ENCODE measurements around the gene FBF1.
"Not testable (repeated sequence)": the region's sequence is repeated elsewhere in the genome, so short reads cannot be mapped to it uniquely, and the experiment has no call there.

Gene FBF1, protein sequence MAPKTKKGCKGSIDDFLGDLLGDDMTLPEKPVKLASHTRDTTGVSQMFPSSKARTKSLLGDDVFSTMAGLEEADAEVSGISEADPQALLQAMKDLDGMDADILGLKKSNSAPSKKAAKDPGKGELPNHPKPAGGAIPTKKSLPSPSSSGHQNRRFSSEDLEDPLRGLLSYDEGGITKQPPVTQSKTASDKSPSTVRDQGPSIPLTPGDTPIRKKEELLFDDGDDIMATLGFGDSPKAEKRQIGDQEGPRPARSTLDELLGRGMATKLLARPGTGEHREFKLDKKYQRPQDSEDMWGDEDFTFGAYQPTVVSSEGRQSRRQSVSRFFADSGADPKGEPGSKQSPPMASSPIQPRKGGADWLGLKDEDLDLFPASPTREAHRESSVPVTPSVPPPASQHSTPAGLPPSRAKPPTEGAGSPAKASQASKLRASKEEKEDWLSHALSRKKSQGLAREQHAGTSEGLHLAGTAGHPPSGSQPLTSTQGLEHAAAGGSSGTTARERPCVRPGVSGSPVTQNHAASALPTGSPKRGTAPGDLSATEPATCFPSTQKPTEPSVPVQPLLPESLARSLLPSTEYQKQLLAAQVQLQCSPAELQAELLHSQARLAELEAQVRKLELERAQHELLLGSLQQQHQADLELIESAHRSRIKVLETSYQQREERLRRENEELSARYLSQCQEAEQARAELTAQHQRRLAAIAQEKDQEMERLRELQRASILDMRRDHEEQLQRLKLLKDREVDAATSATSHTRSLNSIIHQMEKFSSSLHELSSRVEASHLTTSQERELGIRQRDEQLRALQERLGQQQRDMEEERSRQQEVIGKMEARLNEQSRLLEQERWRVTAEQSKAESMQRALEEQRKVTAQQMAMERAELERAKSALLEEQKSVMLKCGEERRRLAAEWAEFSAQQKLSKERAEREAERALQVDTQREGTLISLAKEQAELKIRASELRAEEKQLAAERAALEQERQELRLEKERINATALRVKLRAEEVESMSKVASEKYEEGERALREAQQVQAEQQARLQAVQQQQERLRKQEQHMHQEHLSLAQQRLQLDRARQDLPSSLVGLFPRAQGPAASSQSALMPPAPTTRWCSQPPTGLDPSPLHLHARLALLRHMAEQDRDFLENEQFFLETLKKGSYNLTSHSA

DNA sequence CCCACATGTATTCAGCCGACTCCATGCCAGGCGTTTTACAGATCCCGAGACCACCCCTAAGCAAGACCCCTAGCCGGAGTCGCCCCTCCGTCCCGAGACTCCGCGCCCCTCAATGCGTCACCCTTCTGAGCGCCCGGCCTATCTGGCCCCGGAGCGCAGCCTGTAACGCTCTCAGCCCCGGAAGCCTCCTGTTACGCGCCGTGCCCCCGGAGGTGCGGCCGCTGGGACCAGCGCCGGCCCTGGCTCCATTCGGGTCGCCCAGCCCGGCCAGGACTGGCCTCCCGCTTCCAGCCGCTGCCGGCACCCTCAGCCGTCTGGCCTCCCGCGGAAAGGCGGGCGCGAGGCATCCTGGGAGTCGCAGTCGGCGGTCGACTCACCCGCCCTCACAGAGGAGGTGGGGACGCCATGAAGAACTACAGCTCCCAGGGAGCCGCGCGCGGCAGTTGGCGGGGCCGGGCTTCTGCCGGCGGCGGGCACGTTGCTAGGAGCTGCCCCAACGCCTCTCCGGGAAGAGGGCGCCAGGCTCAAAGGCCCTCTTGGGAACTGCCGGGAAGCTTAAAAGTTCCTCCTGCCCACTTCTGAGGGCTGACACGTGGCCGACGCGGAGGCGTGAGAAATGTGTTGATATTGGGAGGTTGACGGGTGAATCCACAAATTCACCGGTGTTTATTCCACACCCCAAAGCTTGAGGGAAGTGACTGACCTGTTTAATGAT lies at the start of gene FBF1:
FBF1 (minus strand) TSS at position 316 of the 715 bp plus-strand sequence. CDS start 2,893 bp downstream, outside the sequence.
- DNase-seq: peak; percentile 93

DNA sequence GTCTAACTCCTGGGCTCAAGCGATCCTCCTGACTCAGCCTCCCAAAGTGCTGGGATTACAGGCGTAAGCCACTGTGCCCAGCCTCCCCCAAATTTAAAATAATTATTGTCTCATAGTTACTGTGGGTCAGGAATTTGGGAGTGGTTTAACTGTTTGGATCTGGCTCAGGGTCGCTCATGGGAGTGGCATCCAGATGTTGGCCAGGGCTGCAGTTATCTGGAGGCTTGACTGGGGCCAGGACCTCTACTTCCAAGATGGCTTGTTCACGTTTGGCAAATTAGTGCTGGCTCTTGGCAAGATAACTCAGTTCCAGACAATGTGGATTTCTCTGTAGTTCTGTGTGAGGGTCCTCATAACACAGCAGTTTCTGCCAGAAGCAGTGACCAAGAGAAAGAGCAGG lies 46.2 kb upstream of the FBF1 start:
- DNase-seq: no peak

GRCh38 chr17:75985986-75986385 lies 45.1 kb upstream of the FBF1 start:
- no peak for DNase-seq

DNA sequence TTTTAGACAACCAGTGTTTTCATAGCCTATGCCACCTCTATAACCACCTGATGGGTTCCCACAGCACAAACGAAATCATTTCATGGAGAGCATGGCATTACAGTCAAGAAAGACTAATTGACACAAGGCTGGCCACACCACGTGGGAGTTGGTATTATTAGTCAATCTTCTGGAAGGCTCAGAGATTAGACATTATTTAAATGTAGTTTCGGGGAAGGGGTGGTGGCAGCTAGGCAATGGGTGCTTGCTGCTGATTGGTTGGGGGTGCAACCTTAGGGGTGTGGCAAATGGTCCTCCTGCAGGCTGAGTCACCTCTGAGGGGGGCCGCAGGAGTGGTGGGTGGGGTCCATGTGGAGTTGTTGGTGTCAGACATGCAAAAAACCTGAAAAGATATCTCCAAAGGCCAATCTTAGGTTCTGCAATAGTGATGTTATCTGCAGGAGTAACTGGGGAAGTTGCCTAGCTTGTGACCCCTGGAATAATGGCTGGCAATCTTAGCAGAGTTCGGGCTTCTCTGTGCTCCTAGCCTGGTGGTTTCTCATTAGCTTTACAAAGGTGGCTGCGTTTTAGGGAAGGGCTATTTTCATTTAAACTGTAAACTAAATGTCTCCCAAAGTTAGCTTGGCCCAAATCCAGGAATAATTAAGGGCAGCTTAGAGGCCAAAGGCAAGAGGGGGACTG lies 42.8 kb upstream of the FBF1 start:
- DNase-seq: no peak

GRCh38 chr17:75981019-75981615 lies 40.3 kb upstream of the FBF1 start:
- no peak for DNase-seq

- DNase-seq: no peak
Observed at GRCh38 chr17:75980188-75981018, 39.6 kb upstream of the FBF1 start.

DNA sequence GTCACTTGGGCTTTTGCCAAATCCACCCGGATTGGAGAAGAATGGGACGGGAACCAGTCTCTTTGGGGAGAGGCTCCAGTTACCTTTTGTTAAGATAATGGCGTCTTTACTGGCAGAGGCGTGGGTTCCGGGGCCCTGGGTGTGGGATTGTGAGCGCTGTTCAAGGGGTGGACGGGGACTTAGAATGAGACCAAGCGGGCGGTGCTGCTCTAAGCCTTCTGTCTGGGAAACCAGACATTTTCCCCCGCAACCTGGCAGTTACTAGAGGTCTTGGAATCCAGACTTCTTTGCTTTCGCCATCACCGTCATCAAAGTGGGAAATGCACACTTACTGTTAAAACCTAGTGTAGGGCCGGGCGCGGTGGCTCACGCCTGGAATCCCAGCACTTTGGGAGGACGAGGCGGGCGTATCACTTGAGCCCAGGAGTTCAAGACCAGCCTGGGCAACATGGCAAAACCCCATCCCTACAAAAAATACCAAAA lies 38.9 kb upstream of the FBF1 start:
- no peak for DNase-seq

GRCh38 chr17:75978938-75979704 lies 38.3 kb upstream of the FBF1 start, which contains the start of the genes ACOX1 and TEN1:
ACOX1 (minus strand) TSS chr17:75979166; CDS start chr17:75979073, 93 bp downstream.
TEN1 (plus strand) TSS chr17:75979240; CDS start chr17:75986193, 6,953 bp downstream.
- peak; percentile 98 for DNase-seq

GRCh38 chr17:75976175-75976848 lies 35.5 kb upstream of the FBF1 start:
- no peak for DNase-seq

- no peak for DNase-seq
Observed at GRCh38 chr17:75975757-75976174, 34.9 kb upstream of the FBF1 start.

- not testable (repeated sequence) for DNase-seq
Observed at GRCh38 chr17:75975187-75975586, 34.3 kb upstream of the FBF1 start.

- DNase-seq: no peak
Observed at GRCh38 chr17:75970626-75971025, 29.8 kb upstream of the FBF1 start.

DNA sequence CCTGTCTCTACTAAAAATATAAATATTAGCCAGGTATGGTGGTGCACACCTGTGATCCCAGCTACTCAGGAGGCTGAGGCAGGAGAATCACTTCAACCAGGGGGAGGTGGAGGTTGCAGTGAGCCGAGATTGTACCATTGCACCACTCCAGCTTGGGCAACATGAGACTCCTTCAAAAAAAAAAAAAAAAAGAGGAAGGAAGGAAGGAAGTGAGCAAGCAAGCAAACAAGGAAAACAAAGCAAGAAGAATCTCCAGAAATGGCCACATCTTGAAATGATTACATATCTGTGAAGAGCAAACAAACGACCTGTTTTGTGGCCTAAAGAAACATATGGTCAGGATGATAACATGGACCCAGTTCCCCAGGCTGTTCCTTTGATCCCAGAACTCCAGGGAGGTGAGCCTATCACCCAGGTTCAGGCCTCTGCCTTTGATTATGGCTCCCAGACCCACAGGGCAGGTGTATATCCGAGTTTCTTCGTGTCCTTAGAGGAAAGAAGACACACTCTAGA lies 29.2 kb upstream of the FBF1 start:
- DNase-seq: no peak

DNA sequence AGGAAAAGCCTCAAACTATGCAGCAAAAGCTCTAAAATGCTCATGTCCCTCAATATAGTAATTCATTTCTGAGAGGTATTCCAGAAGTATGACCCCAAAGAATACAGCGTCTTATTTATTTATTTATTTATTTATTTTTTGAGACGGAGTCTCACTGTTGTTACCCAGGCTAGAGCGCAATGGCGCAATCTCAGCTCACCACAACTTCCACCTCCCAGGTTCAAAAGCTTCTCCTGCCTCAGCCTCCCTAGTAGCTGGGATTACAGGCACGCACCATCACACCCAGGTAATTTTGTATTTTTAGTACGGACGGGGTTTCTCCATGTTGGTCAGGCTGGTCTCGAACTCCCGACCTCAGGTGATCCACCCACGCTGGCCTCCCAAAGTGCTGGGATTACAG lies 28.2 kb upstream of the FBF1 start:
- DNase-seq: not testable (repeated sequence)

DNA sequence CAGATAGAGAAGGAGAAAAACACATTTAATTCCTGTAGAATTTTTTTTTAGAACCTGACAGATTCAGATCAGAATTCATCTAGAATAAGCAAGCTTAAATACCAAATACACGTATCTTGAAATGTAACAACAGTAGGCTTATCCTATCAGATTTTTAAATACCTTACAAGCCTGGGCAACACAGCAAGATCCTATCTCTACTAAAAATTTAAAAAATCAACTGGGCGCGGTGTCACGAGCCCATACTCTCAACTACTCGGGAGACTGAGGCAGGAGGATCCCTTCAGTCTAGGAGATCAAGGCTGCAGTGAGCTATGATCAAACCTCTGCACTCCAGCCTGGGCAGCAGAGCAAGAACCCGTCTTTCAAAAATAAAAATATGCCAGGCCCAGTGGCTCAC lies 24.6 kb upstream of the FBF1 start:
- no peak for DNase-seq

GRCh38 chr17:75959839-75960511 lies 19.1 kb upstream of the FBF1 start:
- no peak for DNase-seq

DNA sequence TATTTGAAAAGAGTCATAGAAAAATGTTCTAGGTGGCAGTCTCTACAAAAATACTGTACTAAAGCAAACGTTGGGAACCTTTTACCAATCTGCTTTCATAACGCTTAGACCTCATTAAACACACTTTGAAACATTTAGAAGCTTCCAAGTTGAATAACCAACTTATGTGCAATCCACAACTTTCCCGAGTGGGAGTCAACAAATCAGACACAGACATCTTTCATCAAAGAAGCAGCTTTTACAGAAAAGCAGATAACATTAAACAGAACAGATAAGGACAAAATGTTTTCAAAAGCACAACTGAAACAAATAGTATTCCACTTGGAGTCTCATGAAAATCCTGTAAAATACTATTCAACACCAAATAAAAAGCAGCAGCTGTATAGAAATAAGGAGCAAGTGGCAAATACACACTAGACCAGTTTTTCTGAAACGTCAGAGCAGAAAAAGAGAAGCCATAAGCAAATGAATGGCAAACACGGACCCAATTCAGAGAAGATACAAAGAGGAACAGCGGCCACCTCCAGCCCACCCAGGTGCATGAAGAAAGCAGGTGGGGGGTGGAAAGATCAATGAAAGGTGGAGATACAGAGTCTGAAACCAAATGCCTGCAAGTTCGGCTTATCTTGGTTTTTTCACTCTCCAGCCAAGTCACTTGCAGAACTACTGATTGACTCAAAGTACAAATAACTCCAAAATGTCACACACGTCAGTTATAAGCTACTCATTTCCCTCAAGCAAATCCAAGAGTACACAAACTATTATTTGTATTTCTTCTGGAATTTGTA lies 18.4 kb upstream of the FBF1 start:
- DNase-seq: no peak

All from stimulated activated CD8-positive, alpha-beta memory T cell treated with anti-CD3 and anti-CD28 coated beads, Interleukin-4, amount 100 ng/mL, for 48 hours (primary cell).